Measurements from ENCODE around the gene STK4.
A peak's percentile ranks its signal among the peaks of the same experiment; 100 is the strongest.

The STK4 gene

GRCh38 chr20:45087097-45087790 is 120.9 kb downstream of the STK4 start:
- no peak for DNase-seq (ENCODE audit: low read depth)

- peak; percentile 39 for DNase-seq (ENCODE audit: low read depth)
Measured at GRCh38 chr20:45087814-45088213, 121.5 kb downstream of the STK4 start.

- peak; percentile 89 for DNase-seq (ENCODE audit: low read depth)
Measured at GRCh38 chr20:45088247-45088646, 121.9 kb downstream of the STK4 start.

DNA sequence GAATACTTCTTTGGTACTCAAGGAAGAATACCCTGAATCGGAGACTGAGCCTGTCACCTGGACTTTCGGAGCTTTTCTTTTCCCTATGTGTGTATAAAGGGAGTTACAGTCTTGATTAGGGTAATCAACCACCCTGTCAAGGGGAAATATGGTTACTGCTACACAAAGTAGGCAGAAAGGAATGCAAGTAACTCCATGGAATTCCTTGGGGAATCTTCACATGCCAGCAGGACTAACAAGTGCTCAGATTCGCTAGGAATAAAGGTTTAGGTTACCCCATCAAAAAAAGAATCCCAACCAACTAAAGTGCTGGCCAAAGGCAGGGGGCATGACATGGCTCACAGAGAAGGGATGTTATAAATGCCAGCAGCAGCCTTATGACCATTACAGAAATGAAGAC is 124.2 kb downstream of the STK4 start:
- no peak for DNase-seq (ENCODE audit: low read depth)

DNA sequence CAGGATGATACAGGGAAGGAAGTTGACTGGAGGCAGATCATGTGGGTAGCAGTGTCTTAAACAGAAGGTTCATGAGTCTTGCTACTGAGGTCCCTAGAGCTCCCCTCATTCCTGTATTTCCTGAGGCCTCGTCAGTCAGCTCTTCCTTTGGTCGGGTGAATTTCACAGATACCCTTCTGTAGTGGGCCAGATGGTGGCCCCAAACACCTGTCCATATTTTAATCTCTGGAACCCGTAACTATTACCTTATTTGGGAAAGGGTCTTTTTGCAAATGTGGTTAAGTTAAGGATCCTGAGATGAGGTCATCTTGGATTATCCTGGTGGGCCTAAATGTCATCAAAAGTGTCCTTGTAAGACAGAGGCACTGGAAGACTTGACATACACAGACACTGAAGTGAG is 125.1 kb downstream of the STK4 start:
- no peak for DNase-seq (ENCODE audit: low read depth)

DNA sequence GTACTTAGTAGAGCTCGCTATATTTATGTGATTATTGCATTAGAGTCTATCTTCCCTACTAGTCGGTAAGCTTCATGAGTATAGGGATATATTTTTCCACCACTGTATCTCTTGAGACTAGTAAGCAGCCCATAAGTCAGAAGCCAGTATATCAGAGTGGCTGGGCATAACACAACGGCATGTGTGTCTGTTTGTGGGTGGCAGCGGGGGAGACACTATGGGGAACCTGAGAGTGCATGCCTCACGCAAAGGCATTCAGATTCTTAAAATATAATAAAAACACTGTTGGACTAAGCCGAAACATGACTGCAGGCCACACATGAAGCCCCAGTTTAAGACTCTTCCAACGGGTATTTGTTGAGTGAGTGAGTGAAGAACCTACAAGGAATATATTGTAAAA is 126.6 kb downstream of the STK4 start:
- DNase-seq (ENCODE audit: low read depth) = no peak

DNA sequence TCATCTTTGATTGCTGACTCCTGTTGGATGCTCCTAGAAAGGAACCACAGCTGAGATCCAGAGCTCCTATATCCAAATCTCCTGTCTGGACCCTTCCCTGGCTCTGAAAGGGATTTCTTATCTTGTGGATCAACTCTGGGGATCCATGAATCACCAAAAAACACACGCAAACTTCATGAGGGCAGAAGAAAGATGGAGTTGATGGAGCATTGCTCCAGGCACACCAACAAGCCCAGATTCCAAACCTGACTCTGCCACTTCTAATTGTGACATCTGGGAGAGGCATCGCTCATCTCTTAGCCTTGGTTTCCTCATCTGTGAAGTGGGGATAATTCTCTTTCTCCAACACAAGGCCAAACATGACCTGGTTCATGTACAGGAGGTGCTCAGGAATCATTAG is 127.9 kb downstream of the STK4 start:
- DNase-seq (ENCODE audit: low read depth) = no peak

DNA sequence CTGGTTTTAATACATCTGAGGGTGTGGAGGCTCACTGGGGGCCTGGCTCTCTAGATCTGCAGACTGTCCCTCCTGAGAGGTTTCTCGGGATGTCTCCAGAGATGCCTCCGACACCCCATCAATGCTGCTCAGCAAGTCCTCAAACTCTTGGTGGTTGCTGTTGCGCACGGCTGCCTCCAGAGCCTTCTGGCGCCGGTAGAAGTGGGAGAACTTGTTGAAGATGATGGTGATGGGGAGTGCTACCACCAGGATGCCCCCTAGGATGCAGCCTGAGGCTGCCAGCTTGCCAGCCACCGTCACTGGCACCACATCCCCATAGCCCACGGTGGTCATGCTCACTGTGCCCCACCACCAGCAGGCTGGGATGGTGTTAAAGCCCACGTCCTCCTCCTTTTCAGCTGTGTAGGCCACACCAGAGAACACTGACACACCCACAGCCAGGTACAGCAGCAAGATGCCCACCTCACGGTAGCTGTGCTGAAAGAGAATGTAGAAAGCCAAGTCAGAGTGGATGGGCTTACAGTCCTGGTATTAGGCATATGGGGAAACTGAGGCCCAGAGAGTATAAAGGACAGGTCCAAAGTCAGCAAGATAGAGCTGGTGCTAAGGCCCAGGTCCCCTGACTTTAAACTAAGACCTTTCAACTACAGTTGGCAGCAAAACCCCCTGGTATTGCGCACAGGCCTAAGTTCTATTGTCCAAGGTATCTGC is 128.7 kb downstream of the STK4 start:
- no peak for DNase-seq (ENCODE audit: low read depth)

- DNase-seq (ENCODE audit: low read depth) = no peak
Measured at GRCh38 chr20:45095805-45096238, 129.5 kb downstream of the STK4 start.

DNA sequence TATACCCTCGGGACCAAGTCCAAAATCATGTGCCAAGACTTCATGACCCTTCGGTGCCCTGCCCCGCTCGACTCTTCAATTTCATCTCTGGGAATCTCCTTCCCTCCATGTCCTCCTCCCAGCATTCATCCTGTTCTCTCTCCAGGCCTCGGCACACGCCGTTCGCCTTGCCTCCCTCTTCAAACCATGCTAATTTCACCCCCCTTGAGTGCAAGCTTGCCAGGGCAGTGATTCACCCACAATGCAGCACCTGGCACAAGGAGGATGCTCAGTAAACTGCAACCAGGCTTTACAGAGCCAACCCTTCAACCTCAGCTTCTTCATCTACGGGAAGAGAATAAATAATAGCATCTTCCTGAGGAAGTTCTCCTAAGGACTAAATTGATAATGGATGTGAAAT is 130.5 kb downstream of the STK4 start:
- DNase-seq (ENCODE audit: low read depth) = no peak

DNA sequence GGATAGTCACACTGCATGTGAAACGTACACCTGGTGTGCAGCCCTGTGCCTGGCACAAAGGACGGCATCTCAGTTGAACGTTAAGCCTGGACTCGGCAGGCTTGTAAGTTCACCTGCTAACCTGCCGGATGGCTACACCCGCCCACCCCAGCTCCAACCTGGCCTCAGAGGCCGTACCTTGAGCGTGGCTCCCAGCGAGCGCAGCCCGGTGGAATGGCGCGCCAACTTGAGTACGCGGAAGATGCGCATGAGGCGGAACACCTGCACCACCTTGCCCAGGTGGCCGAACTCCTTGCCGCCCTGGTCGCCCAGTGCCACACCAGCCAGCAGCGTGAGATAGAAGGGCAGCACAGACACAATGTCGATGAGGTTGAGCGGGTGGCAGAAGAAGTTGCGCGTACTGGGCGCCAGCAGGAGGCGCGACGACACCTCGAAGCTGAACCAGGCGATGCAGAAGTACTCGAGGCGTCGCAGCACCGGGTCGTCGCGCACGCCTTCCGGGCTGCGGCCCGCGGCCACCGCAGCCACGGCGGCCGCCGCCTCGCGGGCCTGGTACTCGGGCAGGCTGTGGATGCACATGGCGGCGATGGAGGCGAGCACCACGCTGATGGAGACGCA is 131.3 kb downstream of the STK4 start:
- DNase-seq (ENCODE audit: low read depth) = no peak

GRCh38 chr20:45098103-45098773 is 131.9 kb downstream of the STK4 start:
- DNase-seq (ENCODE audit: low read depth) = no peak

- no peak for DNase-seq (ENCODE audit: low read depth)
Measured at GRCh38 chr20:45100563-45101245, 134.4 kb downstream of the STK4 start, which contains the start of gene KCNS1. Gene KCNS1 (minus strand): TSS chr20:45101127. CDS start chr20:45099236, 1,891 bp downstream.

GRCh38 chr20:45101333-45101850 is 135.1 kb downstream of the STK4 start:
- DNase-seq (ENCODE audit: low read depth) = no peak

DNA sequence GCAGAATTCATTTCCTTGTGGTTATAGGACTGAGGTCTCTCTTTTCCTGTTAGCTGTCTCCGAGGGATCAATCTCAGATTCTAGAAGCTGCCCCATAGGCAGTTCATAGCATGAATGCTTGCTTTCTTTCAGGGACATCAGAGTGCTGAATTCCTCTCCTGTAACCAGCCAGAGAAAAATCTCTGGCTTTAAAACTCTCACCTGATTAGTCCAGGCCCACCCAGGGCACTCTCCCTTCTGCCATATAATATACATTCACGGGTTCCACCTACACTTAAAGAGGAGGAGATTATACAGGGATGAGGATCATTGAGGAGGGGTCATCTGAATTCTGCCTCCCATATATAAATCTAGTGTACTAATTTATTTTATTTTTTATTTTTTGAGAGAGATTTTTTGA is 136.8 kb downstream of the STK4 start:
- DNase-seq (ENCODE audit: low read depth) = no peak

DNA sequence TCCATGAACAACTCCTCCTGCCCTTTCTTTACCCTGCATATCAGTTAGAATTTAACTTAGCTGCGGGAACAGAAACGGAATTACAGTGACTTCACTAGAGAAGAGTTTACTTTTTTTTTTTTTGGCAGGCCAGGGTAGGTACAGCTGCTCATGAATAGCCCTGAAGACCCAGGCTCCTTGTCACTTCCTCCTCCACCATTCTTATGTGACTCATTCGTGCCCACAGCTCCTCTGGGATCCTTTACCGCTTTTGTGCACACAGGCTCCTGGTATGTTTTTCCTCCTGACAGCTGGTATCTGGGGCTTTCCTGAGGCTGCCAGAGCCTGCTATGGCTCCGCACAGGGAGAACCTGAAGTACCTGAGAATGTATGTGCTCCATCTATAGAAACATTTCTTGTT is 138.5 kb downstream of the STK4 start:
- no peak for DNase-seq (ENCODE audit: low read depth)

DNA sequence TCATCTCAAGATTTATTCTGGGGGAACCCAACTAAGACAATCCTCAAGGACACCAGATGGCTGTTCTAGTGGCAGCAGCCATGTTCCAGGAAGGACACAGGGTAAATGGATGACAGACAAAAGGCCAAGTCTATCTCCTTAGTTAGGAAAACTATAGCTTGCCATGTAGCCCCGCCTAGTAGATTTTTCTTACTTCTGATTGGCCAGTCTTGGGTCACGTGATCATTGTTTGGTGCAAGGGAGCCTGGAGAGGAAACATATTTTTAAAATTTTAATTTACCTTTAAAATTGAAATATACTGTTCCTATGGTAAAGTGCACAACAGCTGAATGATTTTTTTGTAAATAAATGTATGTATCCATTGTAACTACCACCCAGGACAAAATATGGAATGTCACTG is 139.0 kb downstream of the STK4 start:
- DNase-seq (ENCODE audit: low read depth) = no peak

DNA sequence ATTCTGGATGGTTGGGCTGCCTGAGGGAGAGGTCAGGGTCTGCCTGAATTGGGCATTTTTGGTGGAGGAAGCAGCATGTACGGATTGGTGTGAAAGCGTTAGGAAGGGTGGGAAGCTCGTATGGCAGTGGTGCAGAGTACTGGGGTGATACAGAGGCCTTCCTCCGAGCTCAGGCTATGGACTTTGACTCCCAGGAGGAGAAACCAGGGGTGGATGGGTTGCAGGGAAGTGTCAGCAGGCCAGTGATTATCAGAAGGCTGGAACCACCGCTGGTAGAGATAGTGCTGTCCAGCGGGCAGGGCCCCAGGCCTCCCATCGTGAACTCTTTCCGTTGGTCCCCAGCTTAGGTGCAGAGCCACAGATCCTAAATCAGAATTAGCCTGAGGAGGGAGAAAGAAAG is 143.3 kb downstream of the STK4 start:
- no peak for DNase-seq (ENCODE audit: low read depth)

GRCh38 chr20:45110301-45110700 is 144.0 kb downstream of the STK4 start:
- no peak for DNase-seq (ENCODE audit: low read depth)

DNA sequence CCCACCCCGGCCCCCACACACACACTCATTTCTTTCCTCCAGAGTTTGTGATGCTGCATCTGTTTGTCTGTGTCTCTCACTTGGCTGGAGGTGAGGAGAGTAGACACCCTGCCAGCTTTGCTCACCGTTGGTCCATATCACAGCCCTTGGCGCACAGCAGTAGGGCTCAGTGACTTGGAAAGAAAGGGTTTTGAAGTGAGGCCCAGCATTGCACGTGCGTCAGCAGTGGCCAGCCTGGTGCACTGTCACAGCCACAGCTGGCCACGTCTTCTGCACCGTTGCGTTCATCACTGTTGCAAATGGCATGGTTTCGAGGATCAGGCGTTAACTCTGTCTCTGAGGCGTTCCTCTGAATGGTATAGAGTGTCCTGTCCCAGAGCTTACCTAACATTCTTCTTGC is 145.0 kb downstream of the STK4 start:
- DNase-seq (ENCODE audit: low read depth) = no peak

DNA sequence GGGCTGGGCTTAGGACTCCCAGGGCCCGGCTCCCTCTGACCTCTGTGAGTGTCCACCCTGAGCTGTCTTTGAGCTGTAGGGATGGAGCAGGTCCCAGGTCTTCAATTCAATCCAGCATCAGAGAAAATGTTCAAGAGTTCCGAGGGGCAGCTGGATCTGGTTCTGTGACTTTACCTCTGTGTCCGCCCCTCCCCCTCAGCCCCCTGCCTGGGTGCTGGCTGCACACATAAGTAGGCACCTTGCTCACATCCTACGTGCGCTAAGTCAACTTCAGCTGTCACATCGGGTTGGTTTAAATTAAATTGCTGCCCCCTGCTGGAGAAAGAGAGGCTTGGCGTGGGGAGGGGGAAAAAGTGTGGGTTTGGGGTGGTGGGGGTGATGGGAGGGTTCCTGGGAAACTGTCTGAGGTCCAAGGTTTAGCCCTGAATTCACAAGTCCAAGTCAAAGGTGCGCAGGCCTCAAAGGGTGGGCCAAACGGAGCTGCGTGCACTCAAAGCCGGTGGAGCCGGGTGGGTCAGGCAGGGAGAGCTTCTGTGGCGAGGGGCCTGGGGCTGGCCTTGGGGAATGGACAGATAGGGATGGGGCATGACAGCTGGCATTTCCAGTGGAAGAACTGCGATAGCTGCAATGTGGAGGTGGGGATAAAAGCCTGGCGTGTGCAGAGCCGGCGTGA is 145.6 kb downstream of the STK4 start:
- DNase-seq (ENCODE audit: low read depth) = no peak
